Panc1 (cell line): ENCODE results near the gene ZBP1. TPM values are rescaled to one million over a fixed set of nuclear protein-coding genes. Genes with fewer than 3 reads are reported as not detected.

Experiments
- ATAC-seq: fragments of 200-7000 bp; cut with Tn5 transposase; 2 replicates; pipeline ENCODE4 v1.9.1; 2020; ENCODE audit warnings: mild to moderate bottlenecking, moderate library complexity
- BruUV-seq: library from RNA; stranded (reverse); fragments of 400-500 nt; replicated peaks from 2 replicates; lab custom pipeline; 2021; lab: Mats Ljungman, UMichigan
- CTCF ChIA-PET: fragments of 300-600 bp; sonication (Branson Sonifier 250); formaldehyde crosslinking; loops from one replicate; lab custom pipeline; 2022; ENCODE audit warnings: antibody characterized with exemption; lab: Charles Lee
- POLR2A ChIA-PET: fragments of 300-600 bp; sonication (Branson Sonifier 250); formaldehyde crosslinking; loops from one replicate; lab custom pipeline; 2022; ENCODE audit warnings: antibody characterized with exemption; lab: Charles Lee
- DNase-seq: peaks from one replicate; pipeline ENCODE4 v3.0.0-alpha.2; 2010; ENCODE audit warnings: low read depth, low spot score
- H3K27ac ChIP-seq: 2 replicates; pipeline ENCODE4 v1.5.1; 2011; ENCODE audit warnings: mild to moderate bottlenecking, low read length, inconsistent platforms
- H3K27me3 ChIP-seq: fragments of 200-500 bp; sonication (Bioruptor generic); 2 replicates; pipeline ENCODE4 v1.6.0; 2014; ENCODE audit warnings: low read length, inconsistent platforms; ENCODE audit not compliant: control insufficient read depth, insufficient read depth
- H3K36me3 ChIP-seq: fragments of 200-500 bp; sonication (Bioruptor generic); 2 replicates; pipeline ENCODE4 v1.5.1; 2014; ENCODE audit warnings: inconsistent platforms, mild to moderate bottlenecking, low read length, moderate library complexity; ENCODE audit not compliant: control insufficient read depth, insufficient read depth
- H3K4me1 ChIP-seq: 2 replicates; pipeline ENCODE4 v1.5.1; 2011; ENCODE audit warnings: inconsistent platforms, mild to moderate bottlenecking, low read length, moderate library complexity; ENCODE audit not compliant: control insufficient read depth, insufficient read depth
- H3K4me3 ChIP-seq, 2 experiments: 2 replicates each; pipeline ENCODE4 v1.5.1; 2011 to 2012; ENCODE audit warnings: low read depth in 2 of 2, low read length in 2 of 2, mild to moderate bottlenecking in 2 of 2, inconsistent platforms in 1 of 2, moderate library complexity in 1 of 2
- H3K9me3 ChIP-seq: fragments of 200-500 bp; sonication (Bioruptor generic); 2 replicates; pipeline ENCODE4 v1.5.1; 2014; ENCODE audit warnings: low read depth, mild to moderate bottlenecking, inconsistent platforms, low read length, moderate library complexity; ENCODE audit not compliant: control insufficient read depth, insufficient read depth
- CTCF ChIP-seq: fragments of 450-650 bp; IDR thresholded peaks from 2 replicates; pipeline ENCODE4 v1.5.1; 2017; ENCODE audit warnings: mild to moderate bottlenecking
- POLR2AphosphoS5 ChIP-seq: IDR thresholded peaks from 2 replicates; pipeline ENCODE4 v1.6.1; 2012; ENCODE audit warnings: mild to moderate bottlenecking, low read depth, low read length, moderate library complexity
- REST ChIP-seq, 2 experiments: IDR thresholded peaks; 2 replicates each; pipeline ENCODE4 v1.6.1; 2011 to 2012; ENCODE audit warnings: low read depth in 2 of 2, control low read depth in 1 of 2, low read length in 1 of 2, mild to moderate bottlenecking in 1 of 2, moderate library complexity in 1 of 2; ENCODE audit not compliant: insufficient read depth in 1 of 2
- SIN3A ChIP-seq: IDR thresholded peaks from 2 replicates; pipeline ENCODE4 v1.6.1; 2012; ENCODE audit warnings: low read depth, mild to moderate bottlenecking, low read length, moderate library complexity, borderline replicate concordance; ENCODE audit not compliant: insufficient read depth
- TCF7L2 ChIP-seq: IDR thresholded peaks from 2 replicates; pipeline ENCODE4 v1.6.1; 2011; ENCODE audit warnings: mild to moderate bottlenecking, low read depth, low read length, inconsistent platforms
- in situ Hi-C: cut with HindIII; loops from 2 replicates; pipeline ENCODE4 v1.10.0; 2016; ENCODE audit warnings: low sequenced_read_pairs, low pct_unique_long_range_greater_than_20kb
- intact Hi-C: fragments of 100-400 bp; cut with micrococcal nuclease; formaldehyde crosslinking; loops from one replicate; pipeline ENCODE4 v1.10.0; 2022; ENCODE audit not compliant: unreplicated experiment
- total RNA-seq: library from RNA; stranded (reverse); gene quantifications from one replicate; pipeline ENCODE4 v1.2.1, GENCODE V29; 2021; ENCODE audit not compliant: unreplicated experiment

The ZBP1 gene
- total RNA-seq, 1 experiment from 2014 or later = not detected

GRCh38 chr20:57586370-57586793 lies 33.8 kb downstream of the ZBP1 start:
- POLR2A ChIA-PET = no interaction called here
- Histone ChIP-seq H3K27me3 (0 out of 2 replicates have a peak, but pooled peaks cover 3% of the 10 kb centered on the region), H3K4me1 (peaks cover 5% of the 10 kb centered on the region), H3K36me3 (no peaks in the 10 kb centered on the region), H3K27ac (no peak overlapping the region), H3K9me3 (no peaks in the 10 kb centered on the region), H3K4me3 (no peak overlapping the region)
- TF ChIP-seq CTCF (no peak), REST (IDR thresholded peaks at IDR 0.05; ENCODE audit: insufficient read depth in 1 of 2, low read depth in 2 of 2, low read length in 1 of 2) (no peak), TCF7L2 (no peak), SIN3A (no peak), POLR2AphosphoS5 (no peak)
- intact Hi-C loops (no loop called here), in situ Hi-C loops (no loop called here)
- no peak for ATAC-seq
- BruUV-seq = no TSS peak
- DNase-seq = no peak
- CTCF ChIA-PET = no interaction called here

GRCh38 chr20:57585466-57586213 lies 34.6 kb downstream of the ZBP1 start:
- H3K4me1 ChIP-seq = peaks cover 5% of the 10 kb centered on the region
- no peak overlapping the region for H3K4me3 ChIP-seq
- ChIA-PET CTCF (no interaction called here), POLR2A (no interaction called here)
- in situ Hi-C loops (no loop called here), intact Hi-C loops (no loop called here)
- H3K27ac ChIP-seq = no peak overlapping the region
- no peaks in the 10 kb centered on the region for H3K9me3 ChIP-seq
- peaks cover 4% of the 10 kb centered on the region; the same call in 1 of the 2 replicates for H3K27me3 ChIP-seq
- TF ChIP-seq POLR2AphosphoS5 (no peak), TCF7L2 (no peak), REST (IDR thresholded peaks at IDR 0.05; ENCODE audit: insufficient read depth in 1 of 2, low read depth in 2 of 2, low read length in 1 of 2) (no peak), SIN3A (no peak), CTCF (no peak)
- BruUV-seq = no TSS peak
- DNase-seq (no peak), ATAC-seq (no peak)
- H3K36me3 ChIP-seq = no peaks in the 10 kb centered on the region
